C4-2B (cell line): ENCODE measurements around the gene FZD10.

Experiments
- H3K27ac ChIP-seq: fragments of 450-650 bp; 2 replicates; pipeline ENCODE4 v1.5.1; 2017
- ZFX ChIP-seq: fragments of 450-650 bp; IDR thresholded peaks from 2 replicates; pipeline ENCODE4 v1.6.1; 2017
- TF ChIP-seq, protein P1 (sequence below): fragments of 450-650 bp; conservative IDR thresholded peaks from 2 replicates; pipeline ENCODE4 v1.5.1; 2017; ENCODE audit warnings: mild to moderate bottlenecking

The FZD10 gene

GRCh38 chr12:130126023-130126432 is 36.2 kb upstream of the FZD10 start:
- no peak overlapping the region for H3K27ac ChIP-seq
- TF ChIP-seq ZFX = no peak
- TF ChIP-seq, protein P1, sequence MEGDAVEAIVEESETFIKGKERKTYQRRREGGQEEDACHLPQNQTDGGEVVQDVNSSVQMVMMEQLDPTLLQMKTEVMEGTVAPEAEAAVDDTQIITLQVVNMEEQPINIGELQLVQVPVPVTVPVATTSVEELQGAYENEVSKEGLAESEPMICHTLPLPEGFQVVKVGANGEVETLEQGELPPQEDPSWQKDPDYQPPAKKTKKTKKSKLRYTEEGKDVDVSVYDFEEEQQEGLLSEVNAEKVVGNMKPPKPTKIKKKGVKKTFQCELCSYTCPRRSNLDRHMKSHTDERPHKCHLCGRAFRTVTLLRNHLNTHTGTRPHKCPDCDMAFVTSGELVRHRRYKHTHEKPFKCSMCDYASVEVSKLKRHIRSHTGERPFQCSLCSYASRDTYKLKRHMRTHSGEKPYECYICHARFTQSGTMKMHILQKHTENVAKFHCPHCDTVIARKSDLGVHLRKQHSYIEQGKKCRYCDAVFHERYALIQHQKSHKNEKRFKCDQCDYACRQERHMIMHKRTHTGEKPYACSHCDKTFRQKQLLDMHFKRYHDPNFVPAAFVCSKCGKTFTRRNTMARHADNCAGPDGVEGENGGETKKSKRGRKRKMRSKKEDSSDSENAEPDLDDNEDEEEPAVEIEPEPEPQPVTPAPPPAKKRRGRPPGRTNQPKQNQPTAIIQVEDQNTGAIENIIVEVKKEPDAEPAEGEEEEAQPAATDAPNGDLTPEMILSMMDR = no peak

- TF ChIP-seq ZFX = no peak
- TF ChIP-seq, protein P1 = no peak
- H3K27ac ChIP-seq = no peak overlapping the region
Measured at GRCh38 chr12:130127532-130127911, 34.7 kb upstream of the FZD10 start.

DNA sequence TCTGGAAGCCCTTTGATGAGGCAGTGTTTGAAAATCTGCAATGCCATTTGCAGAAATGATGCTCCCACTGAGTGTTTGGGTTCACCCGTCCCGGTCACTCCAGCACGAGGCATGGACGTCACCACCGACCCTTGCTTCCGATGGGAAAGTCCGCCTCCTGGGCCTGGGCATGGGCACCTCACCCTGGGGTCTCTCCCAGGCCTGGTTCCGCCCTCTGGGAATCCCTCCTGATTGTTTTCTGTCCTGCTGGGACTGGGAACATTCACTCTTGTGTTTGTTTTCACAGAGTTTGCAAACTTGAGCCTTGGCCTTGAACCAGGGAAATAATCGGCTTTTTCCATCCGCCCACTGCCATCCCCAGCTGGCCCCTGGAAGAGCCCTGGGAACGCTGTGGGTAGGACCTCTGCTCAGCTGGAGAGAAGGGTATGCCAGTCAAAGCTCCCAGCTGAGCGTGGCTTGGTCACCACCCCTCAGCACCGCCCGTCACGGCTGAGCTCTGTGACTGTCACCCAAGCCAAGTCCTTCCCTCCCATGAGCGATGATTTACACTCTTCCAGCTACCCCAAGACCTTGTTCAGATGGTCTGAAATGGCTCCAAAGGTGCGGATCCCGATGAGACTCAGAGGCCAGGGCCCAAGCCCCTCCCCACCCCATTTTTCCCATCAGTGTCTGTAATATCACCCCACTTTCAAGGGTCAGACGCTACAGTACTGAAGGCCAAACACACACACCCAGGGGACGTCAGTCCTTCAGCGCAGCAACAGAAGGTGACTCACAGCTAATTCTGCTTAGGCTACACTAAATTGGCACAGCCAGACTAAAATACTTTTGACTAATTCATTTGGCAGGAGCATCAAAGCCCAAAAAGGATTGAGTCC is 34.1 kb upstream of the FZD10 start:
- TF ChIP-seq, protein P1 = no peak
- no peak for TF ChIP-seq ZFX
- H3K27ac ChIP-seq = no peak overlapping the region

DNA sequence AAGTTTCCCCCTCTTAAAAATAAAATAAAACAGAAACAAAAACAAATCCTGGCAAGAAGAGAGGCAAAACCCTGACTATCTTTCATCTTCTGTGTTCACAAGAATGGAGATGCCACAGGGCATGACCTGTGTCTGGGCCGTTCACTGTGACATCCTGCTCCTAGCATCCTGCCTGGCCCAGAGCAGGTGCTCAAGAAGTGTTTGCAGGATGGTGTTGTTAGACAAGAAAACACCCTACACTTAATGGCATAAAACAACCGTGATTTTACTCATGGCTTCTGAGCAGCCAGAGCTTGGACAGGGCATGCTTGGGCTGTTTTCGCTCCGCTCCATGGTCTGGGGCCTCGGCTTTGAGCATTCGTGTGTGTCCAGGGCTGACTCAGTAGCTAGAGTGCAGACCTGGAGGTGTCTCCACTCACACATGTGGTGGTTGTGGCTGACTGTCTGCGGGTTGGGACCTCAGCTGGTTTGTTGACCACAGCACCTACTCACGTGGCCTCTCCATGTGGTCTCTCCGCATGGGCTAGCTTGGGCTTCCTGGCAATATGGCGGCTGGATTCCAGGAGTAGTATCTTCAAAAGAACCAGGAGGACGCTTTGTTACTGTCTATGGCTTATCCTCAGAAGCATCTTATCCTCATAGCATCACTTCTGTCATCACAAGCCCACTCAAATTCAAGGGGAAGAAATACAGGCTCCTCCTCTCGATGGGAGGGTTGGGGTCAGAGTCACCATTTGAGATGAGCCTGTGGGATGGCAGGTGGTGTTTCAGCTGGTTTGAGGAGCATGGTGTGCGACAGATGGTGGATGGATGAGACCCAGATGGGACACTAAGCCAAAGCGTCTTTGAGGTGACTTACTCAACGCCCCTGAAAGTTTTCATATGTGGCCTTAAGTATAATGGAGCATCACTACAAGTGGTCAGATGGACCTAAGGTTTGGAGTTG is 33.2 kb upstream of the FZD10 start:
- H3K27ac ChIP-seq = no peak overlapping the region
- TF ChIP-seq, protein P1 = no peak
- no peak for TF ChIP-seq ZFX

- TF ChIP-seq, protein P1 = no peak
- no peak for TF ChIP-seq ZFX
- H3K27ac ChIP-seq = no peak overlapping the region
Measured at GRCh38 chr12:130130346-130130745, 31.9 kb upstream of the FZD10 start.

DNA sequence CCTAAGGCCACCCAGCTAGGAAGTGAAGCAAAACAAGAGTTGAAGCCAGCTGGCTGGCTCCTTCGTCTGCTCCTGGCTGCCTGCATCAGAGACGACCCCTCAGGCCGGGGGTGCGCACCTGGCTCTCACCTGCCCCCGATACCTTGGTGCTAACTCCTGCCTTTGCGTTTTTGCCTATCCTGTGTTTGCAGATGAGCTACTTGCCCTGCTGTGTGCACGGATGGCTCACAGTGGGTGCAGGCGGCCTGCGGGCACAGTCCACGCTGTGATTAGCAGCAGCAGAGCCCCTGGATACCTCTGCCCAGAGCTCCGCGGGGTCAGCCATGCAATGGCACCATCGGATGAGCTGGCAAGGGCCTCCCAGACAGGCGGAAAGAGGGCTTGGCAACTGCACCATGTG is 31.2 kb upstream of the FZD10 start:
- no peak overlapping the region for H3K27ac ChIP-seq
- TF ChIP-seq, protein P1 = no peak

- H3K27ac ChIP-seq = no peak overlapping the region
- TF ChIP-seq ZFX = no peak
- TF ChIP-seq, protein P1 = no peak
Measured at GRCh38 chr12:130131801-130132200, 30.5 kb upstream of the FZD10 start.
